ENCODE results near the gene RTEL1. TPM values are rescaled to one million over a fixed set of nuclear protein-coding genes. Genes with fewer than 3 reads are reported as not detected.

Gene RTEL1
- total RNA-seq, 1 donor from 2014 or later: 8.0 TPM

DNA sequence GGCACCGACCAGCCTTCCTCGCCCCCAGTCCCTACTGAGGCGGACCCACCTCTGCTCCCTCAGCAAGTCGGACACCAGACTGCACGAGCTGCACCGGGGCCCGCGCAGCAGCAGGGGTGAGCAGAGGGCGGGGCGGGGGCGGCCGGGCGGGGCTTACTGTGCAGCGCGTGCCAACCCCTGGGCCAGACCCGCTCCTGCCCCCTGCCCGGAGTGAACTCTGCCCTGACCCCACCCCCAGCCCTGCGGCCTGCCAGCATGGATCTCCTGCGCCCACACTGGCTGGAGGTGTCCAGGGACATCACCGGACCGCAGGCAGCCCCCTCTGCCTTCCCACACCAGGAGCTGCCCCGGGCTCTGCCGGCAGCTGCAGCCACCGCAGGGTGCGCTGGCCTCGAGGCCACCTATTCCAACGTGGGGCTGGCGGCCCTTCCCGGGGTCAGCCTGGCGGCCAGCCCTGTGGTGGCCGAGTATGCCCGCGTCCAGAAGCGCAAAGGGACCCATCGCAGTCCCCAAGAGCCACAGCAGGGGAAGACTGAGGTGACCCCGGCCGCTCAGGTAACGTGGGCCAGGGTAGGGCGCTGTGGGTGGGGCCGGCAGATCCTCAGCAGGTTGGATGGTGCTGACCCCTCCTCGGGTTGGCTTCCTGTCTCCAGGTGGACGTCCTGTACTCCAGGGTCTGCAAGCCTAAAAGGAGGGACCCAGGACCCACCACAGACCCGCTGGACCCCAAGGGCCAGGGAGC lies 80.0 kb downstream of the RTEL1 start:
- no peak for DNase-seq (ENCODE audit: low read depth)

GRCh38 chr20:63738687-63739129 lies 80.6 kb downstream of the RTEL1 start:
- DNase-seq (ENCODE audit: low read depth): peak; percentile 7

- peak; percentile 33 for DNase-seq (ENCODE audit: low read depth)
Measured at GRCh38 chr20:63739130-63740069, 81.3 kb downstream of the RTEL1 start, which contains the start of gene SLC2A4RG. Gene SLC2A4RG, plus strand, starts transcription at chr20:63739776. Its CDS starts 137 bp downstream, at chr20:63739913.

- DNase-seq (ENCODE audit: low read depth): no peak
Measured at GRCh38 chr20:63740070-63740626, 82.0 kb downstream of the RTEL1 start.

DNA sequence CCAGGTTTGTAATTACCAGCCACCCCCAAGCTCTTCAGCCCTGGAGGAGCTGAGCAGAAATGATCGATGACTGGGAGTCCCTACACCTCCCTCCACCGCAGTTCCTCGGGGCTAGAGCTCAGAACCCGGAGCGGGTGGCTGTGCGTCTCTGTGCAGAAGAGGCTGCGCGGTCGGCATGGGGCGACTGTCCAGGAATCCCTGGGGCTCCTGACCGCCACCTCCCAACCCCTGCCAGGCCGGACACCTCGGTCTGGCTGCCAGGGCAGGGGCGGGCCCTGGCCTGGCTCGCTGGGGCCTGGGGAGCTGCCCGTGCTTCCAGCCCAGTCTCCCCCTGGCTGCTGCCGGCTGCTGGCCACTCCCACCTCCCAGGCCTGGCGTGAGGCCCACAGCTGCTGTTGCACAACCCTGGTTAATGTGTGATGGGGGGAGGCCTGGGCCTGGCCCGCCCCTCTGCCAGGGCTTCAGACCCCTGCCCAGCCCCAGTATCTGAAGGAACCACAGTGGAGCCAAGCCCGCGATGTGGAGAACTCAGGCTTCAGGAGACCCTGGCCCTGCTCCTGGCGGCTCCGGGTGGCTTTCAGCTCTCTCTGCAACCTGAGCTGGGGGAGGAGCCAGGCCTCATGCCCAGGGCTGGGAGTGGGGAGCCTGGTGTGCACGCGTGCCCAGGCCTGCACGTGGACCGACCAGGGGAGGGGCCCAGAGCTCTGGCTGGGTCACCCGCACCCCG lies 82.7 kb downstream of the RTEL1 start:
- peak; percentile 66 for DNase-seq (ENCODE audit: low read depth)

GRCh38 chr20:63741354-63741675 lies 83.2 kb downstream of the RTEL1 start:
- DNase-seq (ENCODE audit: low read depth): no peak

DNA sequence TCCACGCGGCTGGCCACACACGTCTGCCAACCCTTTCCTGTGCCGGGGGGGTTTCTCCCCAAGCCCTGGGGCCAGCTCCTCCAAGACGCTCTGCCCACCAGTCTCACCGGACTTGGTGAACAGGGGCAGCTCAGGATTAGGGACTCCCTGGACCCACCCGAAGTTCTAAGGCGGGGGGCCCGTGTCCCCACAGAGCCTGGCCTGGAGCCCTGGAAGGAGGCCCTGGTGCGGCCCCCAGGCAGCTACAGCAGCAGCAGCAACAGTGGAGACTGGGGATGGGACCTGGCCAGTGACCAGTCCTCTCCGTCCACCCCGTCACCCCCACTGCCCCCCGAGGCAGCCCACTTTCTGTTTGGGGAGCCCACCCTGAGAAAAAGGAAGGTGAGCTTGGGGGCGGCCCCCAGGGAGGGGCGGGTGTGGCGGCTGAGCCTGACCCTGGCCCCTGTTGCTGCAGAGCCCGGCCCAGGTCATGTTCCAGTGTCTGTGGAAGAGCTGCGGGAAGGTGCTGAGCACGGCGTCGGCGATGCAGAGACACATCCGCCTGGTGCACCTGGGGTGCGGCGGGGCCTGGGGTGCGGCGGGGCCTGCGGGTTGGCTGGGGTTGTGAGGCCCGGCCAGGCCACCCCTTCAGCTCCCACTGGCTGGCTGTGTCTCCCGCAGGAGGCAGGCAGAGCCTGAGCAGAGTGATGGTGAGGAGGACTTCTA lies 83.7 kb downstream of the RTEL1 start:
- no peak for DNase-seq (ENCODE audit: low read depth)

DNA sequence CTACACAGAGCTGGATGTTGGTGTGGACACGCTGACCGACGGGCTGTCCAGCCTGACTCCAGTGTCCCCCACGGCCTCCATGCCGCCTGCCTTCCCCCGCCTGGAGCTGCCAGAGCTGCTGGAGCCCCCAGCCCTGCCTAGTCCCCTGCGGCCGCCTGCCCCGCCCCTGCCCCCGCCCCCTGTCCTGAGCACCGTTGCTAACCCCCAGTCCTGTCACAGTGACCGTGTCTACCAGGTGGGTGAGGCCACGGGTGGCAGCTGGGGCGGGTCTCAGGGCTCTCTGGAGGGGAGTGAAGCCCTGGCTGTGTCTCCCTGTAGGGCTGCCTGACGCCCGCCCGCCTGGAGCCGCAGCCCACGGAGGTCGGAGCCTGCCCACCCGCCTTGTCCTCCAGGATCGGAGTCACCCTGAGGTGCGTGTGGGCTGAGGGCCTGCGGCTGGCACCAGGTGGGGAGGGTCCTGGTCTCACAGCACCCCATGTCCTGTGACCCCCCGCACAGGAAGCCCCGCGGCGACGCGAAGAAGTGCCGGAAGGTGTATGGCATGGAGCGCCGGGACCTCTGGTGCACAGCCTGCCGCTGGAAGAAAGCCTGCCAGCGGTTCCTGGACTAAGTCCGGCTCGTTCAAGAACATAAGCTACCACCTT lies 84.4 kb downstream of the RTEL1 start:
- DNase-seq (ENCODE audit: low read depth): no peak

GRCh38 chr20:63743210-63743970 lies 85.3 kb downstream of the RTEL1 start:
- DNase-seq (ENCODE audit: low read depth): no peak

- DNase-seq (ENCODE audit: low read depth): no peak
Measured at GRCh38 chr20:63744158-63744557, 86.0 kb downstream of the RTEL1 start.

GRCh38 chr20:63744574-63745423 lies 86.7 kb downstream of the RTEL1 start:
- DNase-seq (ENCODE audit: low read depth): no peak

DNA sequence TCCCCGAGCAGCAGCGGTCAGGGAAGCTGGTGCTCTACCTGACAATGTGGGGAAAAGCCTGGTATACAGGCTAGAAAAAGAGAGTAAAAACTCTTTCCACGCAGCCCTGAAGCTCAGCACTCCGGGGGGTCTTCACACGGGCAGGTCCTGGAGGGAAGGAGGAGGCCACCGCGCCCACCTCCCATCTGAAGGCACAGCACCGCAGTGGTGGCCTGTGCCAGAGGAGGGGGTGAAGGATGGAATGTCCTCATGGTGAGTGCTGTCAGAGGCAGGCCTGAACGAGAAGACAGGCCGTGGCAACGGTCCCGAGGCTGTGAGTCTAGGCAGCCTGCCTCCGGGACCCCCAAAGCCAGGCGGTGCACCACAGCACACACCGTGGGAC lies 87.3 kb downstream of the RTEL1 start:
- DNase-seq (ENCODE audit: low read depth): no peak

Other genes starting within 250 kb of the RTEL1 start
- not detected in 2 replicates for gene KCNQ2, start 185.7 kb upstream of the RTEL1 start, total RNA-seq
- 4.5 and 29.3 TPM in 2 replicates for gene EEF1A2, start 159.2 kb upstream of the RTEL1 start, total RNA-seq
- gene PPDPF, start 137.5 kb upstream of the RTEL1 start, total RNA-seq: 7.3 and 49.8 TPM in 2 replicates
- gene PTK6, start 120.9 kb upstream of the RTEL1 start, total RNA-seq: 0.05 and 0.17 TPM in 2 replicates
- not detected in 2 replicates for gene SRMS, start 110.6 kb upstream of the RTEL1 start, total RNA-seq
- gene FNDC11, start 104.2 kb upstream of the RTEL1 start, total RNA-seq: 0.69 and 0.85 TPM in 2 replicates
- 55.4 and 67.4 TPM in 2 replicates for gene HELZ2, start 84.1 kb upstream of the RTEL1 start, total RNA-seq
- 12.9 and 17.2 TPM in 2 replicates for gene GMEB2, start 31.2 kb upstream of the RTEL1 start, total RNA-seq
- 17.9 and 30.9 TPM in 2 replicates for gene STMN3, start 4.9 kb upstream of the RTEL1 start, total RNA-seq
- 10.8 and 191 TPM in 2 replicates for gene TNFRSF6B, start 38.3 kb downstream of the RTEL1 start, total RNA-seq
- gene ARFRP1, start 49.7 kb downstream of the RTEL1 start, total RNA-seq: 30.0 and 59.2 TPM in 2 replicates
- 25.7 and 30.6 TPM in 2 replicates for gene ZGPAT, start 49.7 kb downstream of the RTEL1 start, total RNA-seq
- 3.5 and 4.3 TPM in 2 replicates for gene LIME1, start 78.4 kb downstream of the RTEL1 start, total RNA-seq
- 14.9 and 31.5 TPM in 2 replicates for gene SLC2A4RG, start 81.5 kb downstream of the RTEL1 start, total RNA-seq
- gene ZBTB46, start 173.0 kb downstream of the RTEL1 start, total RNA-seq: 3.5 and 5.4 TPM in 2 replicates
- not detected in 2 replicates for gene ABHD16B, start 203.2 kb downstream of the RTEL1 start, total RNA-seq
- gene TPD52L2, start 207.0 kb downstream of the RTEL1 start, total RNA-seq: 154 and 158 TPM in 2 replicates
- 82.6 and 91.0 TPM in 2 replicates for gene DNAJC5, start 236.8 kb downstream of the RTEL1 start, total RNA-seq